ENCODE results near the gene NACA2. TPM values are rescaled to one million over a fixed set of nuclear protein-coding genes. Genes with fewer than 3 reads are reported as not detected.

Gene NACA2
- total RNA-seq, 1 experiment from 2014 or later, result not detected

- peaks cover 12% of the 10 kb centered on the region for H3K9me3 Mint-ChIP-seq
- DNase-seq (ENCODE audit: low spot score) (no peak), ATAC-seq (no peak)
- H3K4me3 Mint-ChIP-seq, result no peak overlapping the region
- no peak for TF ChIP-seq MLX (CRISPR knock-in tag; IDR thresholded peaks at IDR 0.05)
- TF ChIP-seq FOXP1 (CRISPR knock-in tag; IDR thresholded peaks at IDR 0.05; ENCODE audit: borderline replicate concordance), result no peak
- TF ChIP-seq SMAD4 (CRISPR knock-in tag; IDR thresholded peaks at IDR 0.05), result no peak
- TF ChIP-seq GTF2I (CRISPR knock-in tag; conservative IDR thresholded peaks at IDR 0.05), result no peak
- TF ChIP-seq ZMAT4 (CRISPR knock-in tag; IDR thresholded peaks at IDR 0.05), result no peak
- no peak for TF ChIP-seq ZNF512 (CRISPR knock-in tag; IDR thresholded peaks at IDR 0.05; ENCODE audit: borderline replicate concordance)
- TF ChIP-seq E2F4 (CRISPR knock-in tag; IDR thresholded peaks at IDR 0.05; ENCODE audit: borderline replicate concordance, low read depth), result no peak
- no peak for TF ChIP-seq IRF2 (CRISPR knock-in tag; IDR thresholded peaks at IDR 0.05; ENCODE audit: borderline replicate concordance, low read depth)
- TF ChIP-seq CBFB (CRISPR knock-in tag; IDR thresholded peaks at IDR 0.05; ENCODE audit: low read depth), result no peak
- no peak for TF ChIP-seq E2F5 (CRISPR knock-in tag; IDR thresholded peaks at IDR 0.05)
- no peak for TF ChIP-seq NFATC4 (CRISPR knock-in tag; IDR thresholded peaks at IDR 0.05)
- TF ChIP-seq ZNF423 (CRISPR knock-in tag; IDR thresholded peaks at IDR 0.05), result no peak
- no peak for TF ChIP-seq E2F1 (CRISPR knock-in tag; IDR thresholded peaks at IDR 0.05)
- TF ChIP-seq USF2 (CRISPR knock-in tag; IDR thresholded peaks at IDR 0.05), result no peak
- TF ChIP-seq FOXP4 (CRISPR knock-in tag; IDR thresholded peaks at IDR 0.05), result no peak
- TF ChIP-seq ESRRA (CRISPR knock-in tag; IDR thresholded peaks at IDR 0.05; ENCODE audit: borderline replicate concordance), result no peak
- TF ChIP-seq ZNF121 (CRISPR knock-in tag; IDR thresholded peaks at IDR 0.05), result no peak
- no peak for TF ChIP-seq USF1 (CRISPR knock-in tag; IDR thresholded peaks at IDR 0.05)
- no peak for TF ChIP-seq NR3C1 (CRISPR knock-in tag; conservative IDR thresholded peaks at IDR 0.05; ENCODE audit: low read depth)
- H3K4me1 Mint-ChIP-seq, result no peaks in the 10 kb centered on the region
- H3K36me3 Mint-ChIP-seq, result no peaks in the 10 kb centered on the region
- CTCF ChIA-PET, result interaction anchor here (1.5 kb wide), 1 partner anchor 475 kb away, joined by 6 read pairs; no protein-coding TSS in a partner anchor
- POLR2A ChIA-PET, result no interaction called here
- no peaks in the 10 kb centered on the region for H3K27me3 Mint-ChIP-seq (ENCODE audit: low read depth)
- no peak overlapping the region for H3K27ac Mint-ChIP-seq
These were observed 43.1 kb upstream of the NACA2 start for GRCh38 chr17:61634011-61634539.

Measured in WTC11 (cell line).